Type B pancreatic cell (in vitro differentiated cells): ENCODE results near the gene ARHGDIA. TPM values are rescaled to one million over a fixed set of nuclear protein-coding genes. Genes with fewer than 3 reads are reported as not detected.

Source experiments
- DNase-seq: peaks from one replicate; pipeline ENCODE4 v3.0.0; 2021; ENCODE audit warnings: mixed read lengths; ENCODE audit not compliant: unreplicated experiment; ENCODE audit errors: extremely low spot score
- H3K27ac Mint-ChIP-seq: 2 replicates; pipeline ENCODE4 v1.8.0; 2021; ENCODE audit warnings: mild to moderate bottlenecking, mixed read lengths
- H3K27me3 Mint-ChIP-seq: 2 replicates; pipeline ENCODE4 v1.8.0; 2021; ENCODE audit warnings: mixed read lengths
- H3K36me3 Mint-ChIP-seq: 2 replicates; pipeline ENCODE4 v1.8.0; 2021; ENCODE audit warnings: mixed read lengths
- H3K4me1 Mint-ChIP-seq: one replicate; pipeline ENCODE4 v1.8.0; 2021; ENCODE audit warnings: mixed read lengths; ENCODE audit not compliant: unreplicated experiment
- H3K4me3 Mint-ChIP-seq: 2 replicates; pipeline ENCODE4 v1.8.0; 2021; ENCODE audit warnings: mild to moderate bottlenecking, mixed read lengths
- H3K9me3 Mint-ChIP-seq: 2 replicates; pipeline ENCODE4 v1.8.0; 2021; ENCODE audit warnings: mixed read lengths
- CTCF ChIP-seq: fragments of 200-600 bp; sonication (generic); conservative IDR thresholded peaks from 2 replicates; pipeline ENCODE4 v1.5.0; 2021; ENCODE audit warnings: antibody characterized with exemption, mild to moderate bottlenecking
- total RNA-seq: library from RNA; stranded (reverse); gene quantifications from 2 replicates; pipeline ENCODE4 v1.2.1, GENCODE V29; 2021; ENCODE audit warnings: low replicate concordance

The ARHGDIA gene
- total RNA-seq, 1 donor from 2014 or later = 250 TPM

- no peaks in the 10 kb centered on the region for H3K9me3 Mint-ChIP-seq
- peaks cover 15% of the 10 kb centered on the region for H3K36me3 Mint-ChIP-seq
- H3K4me3 Mint-ChIP-seq = peak overlapping the region; percentile 77
- no peak overlapping the region for H3K27ac Mint-ChIP-seq
- H3K4me1 Mint-ChIP-seq = peaks cover 7% of the 10 kb centered on the region
- no peak for TF ChIP-seq CTCF
- DNase-seq = no peak
- peaks cover 9% of the 10 kb centered on the region for H3K27me3 Mint-ChIP-seq
These were observed 30.3 kb upstream of the ARHGDIA start for GRCh38 chr17:81901167-81902022.

GRCh38 chr17:81900181-81900820, 29.2 kb upstream of the ARHGDIA start:
- no peaks in the 10 kb centered on the region for H3K9me3 Mint-ChIP-seq
- no peak overlapping the region for H3K27ac Mint-ChIP-seq
- TF ChIP-seq CTCF = no peak
- H3K36me3 Mint-ChIP-seq = peaks cover 15% of the 10 kb centered on the region
- no peak overlapping the region for H3K4me3 Mint-ChIP-seq
- DNase-seq = no peak
- H3K4me1 Mint-ChIP-seq = peaks cover 7% of the 10 kb centered on the region
- peaks cover 9% of the 10 kb centered on the region for H3K27me3 Mint-ChIP-seq

GRCh38 chr17:81899514-81900166, 28.5 kb upstream of the ARHGDIA start:
- Mint-ChIP-seq H3K36me3 (peaks cover 15% of the 10 kb centered on the region), H3K4me3 (no peak overlapping the region), H3K9me3 (no peaks in the 10 kb centered on the region), H3K27me3 (peaks cover 9% of the 10 kb centered on the region), H3K27ac (no peak overlapping the region), H3K4me1 (peaks cover 7% of the 10 kb centered on the region)
- DNase-seq = peak; percentile 70
- TF ChIP-seq CTCF = no peak

GRCh38 chr17:81898885-81899284, 27.7 kb upstream of the ARHGDIA start:
- H3K4me1 Mint-ChIP-seq = peaks cover 7% of the 10 kb centered on the region
- no peaks in the 10 kb centered on the region for H3K9me3 Mint-ChIP-seq
- no peak for TF ChIP-seq CTCF
- H3K27ac Mint-ChIP-seq = no peak overlapping the region
- H3K27me3 Mint-ChIP-seq = peaks cover 9% of the 10 kb centered on the region
- no peak for DNase-seq
- peaks cover 15% of the 10 kb centered on the region for H3K36me3 Mint-ChIP-seq
- no peak overlapping the region for H3K4me3 Mint-ChIP-seq

DNA sequence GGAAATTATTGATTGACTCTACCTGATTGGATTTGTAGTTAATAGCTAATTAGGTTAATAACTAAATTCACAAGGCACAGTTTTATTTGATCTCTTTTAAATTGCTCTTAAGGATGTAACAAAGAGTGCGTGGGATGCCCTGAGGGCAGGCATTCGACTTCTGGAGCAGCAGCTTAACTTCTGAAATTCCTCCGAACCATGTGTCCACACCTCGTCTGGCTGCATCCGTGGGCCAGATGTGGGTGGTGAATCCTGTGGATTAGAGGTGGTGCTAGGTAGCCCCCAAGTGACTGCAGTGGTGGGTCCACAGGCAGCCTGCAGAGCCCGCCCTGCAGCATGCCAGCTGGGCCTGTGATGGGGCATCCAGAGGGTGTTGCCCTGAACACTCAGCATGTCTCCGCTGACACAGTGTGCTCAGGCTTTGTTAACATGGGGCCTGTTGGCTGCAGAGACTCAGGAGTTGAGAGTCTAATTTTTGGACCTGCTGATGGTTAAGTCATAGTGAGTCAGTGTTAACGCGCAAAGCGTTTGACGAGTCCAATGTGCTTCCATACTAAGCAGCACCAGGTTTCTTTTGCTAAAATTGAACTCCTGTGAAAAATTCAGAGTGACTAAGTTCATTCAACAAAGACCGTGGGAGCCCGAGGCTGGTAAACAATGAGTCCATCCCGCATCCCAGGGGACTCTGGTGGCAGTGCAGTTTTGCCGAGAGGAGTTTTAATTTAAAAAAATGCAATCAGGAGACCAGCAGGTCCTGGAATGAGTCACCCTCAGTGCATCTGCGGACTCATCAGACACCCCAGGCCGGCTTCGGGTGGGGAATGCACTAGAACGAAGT, 27.1 kb upstream of the ARHGDIA start:
- peaks cover 9% of the 10 kb centered on the region for H3K27me3 Mint-ChIP-seq

More for the DNA sequence above, 27.1 kb upstream of the ARHGDIA start:
- TF ChIP-seq CTCF = no peak
- peaks cover 15% of the 10 kb centered on the region for H3K36me3 Mint-ChIP-seq
- no peak overlapping the region for H3K4me3 Mint-ChIP-seq
- H3K4me1 Mint-ChIP-seq = peaks cover 7% of the 10 kb centered on the region
- H3K27ac Mint-ChIP-seq = no peak overlapping the region
- no peaks in the 10 kb centered on the region for H3K9me3 Mint-ChIP-seq
- DNase-seq = no peak
